Measurements from ENCODE around the gene IGDCC3. TPM values are rescaled to one million over a fixed set of nuclear protein-coding genes. Genes with fewer than 3 reads are reported as not detected.

IGDCC3 gene
- total RNA-seq, 1 experiment from 2014 or later: 53.5 TPM

DNA sequence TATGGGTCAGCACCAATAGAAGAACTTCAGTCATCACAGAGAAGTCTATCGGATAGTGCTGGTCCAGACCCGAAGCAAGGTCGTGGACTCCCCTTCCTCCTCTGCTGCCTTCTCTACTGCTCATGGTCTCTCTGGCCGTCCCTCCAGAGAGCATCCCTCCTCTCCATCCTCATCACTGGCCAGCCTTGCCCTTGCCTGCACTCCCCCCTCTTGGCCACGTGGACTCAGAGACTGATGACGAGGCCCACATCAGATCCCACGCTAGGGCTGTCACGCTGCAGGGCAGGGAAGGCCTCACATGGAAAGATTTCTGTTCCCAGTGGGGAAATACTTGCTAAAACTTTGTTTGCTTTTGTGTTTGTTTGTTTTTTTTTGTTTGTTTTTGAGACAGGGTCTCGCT, 35.3 kb downstream of the IGDCC3 start (continued):
- TF ChIP-seq, protein P1, sequence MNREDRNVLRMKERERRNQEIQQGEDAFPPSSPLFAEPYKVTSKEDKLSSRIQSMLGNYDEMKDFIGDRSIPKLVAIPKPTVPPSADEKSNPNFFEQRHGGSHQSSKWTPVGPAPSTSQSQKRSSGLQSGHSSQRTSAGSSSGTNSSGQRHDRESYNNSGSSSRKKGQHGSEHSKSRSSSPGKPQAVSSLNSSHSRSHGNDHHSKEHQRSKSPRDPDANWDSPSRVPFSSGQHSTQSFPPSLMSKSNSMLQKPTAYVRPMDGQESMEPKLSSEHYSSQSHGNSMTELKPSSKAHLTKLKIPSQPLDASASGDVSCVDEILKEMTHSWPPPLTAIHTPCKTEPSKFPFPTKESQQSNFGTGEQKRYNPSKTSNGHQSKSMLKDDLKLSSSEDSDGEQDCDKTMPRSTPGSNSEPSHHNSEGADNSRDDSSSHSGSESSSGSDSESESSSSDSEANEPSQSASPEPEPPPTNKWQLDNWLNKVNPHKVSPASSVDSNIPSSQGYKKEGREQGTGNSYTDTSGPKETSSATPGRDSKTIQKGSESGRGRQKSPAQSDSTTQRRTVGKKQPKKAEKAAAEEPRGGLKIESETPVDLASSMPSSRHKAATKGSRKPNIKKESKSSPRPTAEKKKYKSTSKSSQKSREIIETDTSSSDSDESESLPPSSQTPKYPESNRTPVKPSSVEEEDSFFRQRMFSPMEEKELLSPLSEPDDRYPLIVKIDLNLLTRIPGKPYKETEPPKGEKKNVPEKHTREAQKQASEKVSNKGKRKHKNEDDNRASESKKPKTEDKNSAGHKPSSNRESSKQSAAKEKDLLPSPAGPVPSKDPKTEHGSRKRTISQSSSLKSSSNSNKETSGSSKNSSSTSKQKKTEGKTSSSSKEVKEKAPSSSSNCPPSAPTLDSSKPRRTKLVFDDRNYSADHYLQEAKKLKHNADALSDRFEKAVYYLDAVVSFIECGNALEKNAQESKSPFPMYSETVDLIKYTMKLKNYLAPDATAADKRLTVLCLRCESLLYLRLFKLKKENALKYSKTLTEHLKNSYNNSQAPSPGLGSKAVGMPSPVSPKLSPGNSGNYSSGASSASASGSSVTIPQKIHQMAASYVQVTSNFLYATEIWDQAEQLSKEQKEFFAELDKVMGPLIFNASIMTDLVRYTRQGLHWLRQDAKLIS (CRISPR knock-in tag; IDR thresholded peaks at IDR 0.05; ENCODE audit: borderline replicate concordance): no peak
- no peak for TF ChIP-seq CREM (CRISPR knock-in tag; IDR thresholded peaks at IDR 0.05)
- no peak for TF ChIP-seq TCF7 (CRISPR knock-in tag; IDR thresholded peaks at IDR 0.05; ENCODE audit: low read depth)
- no peak for TF ChIP-seq CREB1 (CRISPR knock-in tag; IDR thresholded peaks at IDR 0.05)
- TF ChIP-seq ESRRA (CRISPR knock-in tag; IDR thresholded peaks at IDR 0.05; ENCODE audit: borderline replicate concordance): no peak
- no peak for TF ChIP-seq ZNF121 (CRISPR knock-in tag; IDR thresholded peaks at IDR 0.05)
- TF ChIP-seq RORB (CRISPR knock-in tag; IDR thresholded peaks at IDR 0.05): no peak
- TF ChIP-seq, protein P2, sequence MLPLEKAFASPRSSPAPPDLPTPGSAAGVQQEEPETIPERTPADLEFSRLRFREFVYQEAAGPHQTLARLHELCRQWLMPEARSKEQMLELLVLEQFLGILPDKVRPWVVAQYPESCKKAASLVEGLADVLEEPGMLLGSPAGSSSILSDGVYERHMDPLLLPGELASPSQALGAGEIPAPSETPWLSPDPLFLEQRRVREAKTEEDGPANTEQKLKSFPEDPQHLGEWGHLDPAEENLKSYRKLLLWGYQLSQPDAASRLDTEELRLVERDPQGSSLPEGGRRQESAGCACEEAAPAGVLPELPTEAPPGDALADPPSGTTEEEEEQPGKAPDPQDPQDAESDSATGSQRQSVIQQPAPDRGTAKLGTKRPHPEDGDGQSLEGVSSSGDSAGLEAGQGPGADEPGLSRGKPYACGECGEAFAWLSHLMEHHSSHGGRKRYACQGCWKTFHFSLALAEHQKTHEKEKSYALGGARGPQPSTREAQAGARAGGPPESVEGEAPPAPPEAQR (CRISPR knock-in tag; IDR thresholded peaks at IDR 0.05): no peak

DNA sequence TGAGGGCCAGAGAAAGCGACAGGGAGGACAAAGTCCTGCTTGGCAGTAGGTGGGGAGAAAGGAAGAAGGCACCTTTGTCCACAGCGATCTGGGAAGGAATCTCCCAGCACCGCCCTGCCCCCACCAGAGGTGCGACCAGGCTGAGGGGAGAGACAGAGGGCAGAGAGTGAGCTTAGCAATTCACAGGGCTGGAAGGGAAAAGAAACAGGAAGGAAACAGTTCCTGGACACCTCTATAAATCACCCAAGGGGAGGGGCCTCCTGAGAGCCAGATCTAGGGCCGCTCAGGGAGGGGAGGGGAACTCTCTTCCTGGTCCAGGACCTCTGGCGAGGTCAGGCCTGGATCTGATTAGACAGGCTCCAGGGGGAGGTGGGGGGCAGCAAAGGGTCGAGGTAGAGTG, 37.9 kb downstream of the IGDCC3 start:
- TF ChIP-seq, protein P2 (CRISPR knock-in tag; IDR thresholded peaks at IDR 0.05): no peak
- no peak for TF ChIP-seq TCF7 (CRISPR knock-in tag; IDR thresholded peaks at IDR 0.05; ENCODE audit: low read depth)
- TF ChIP-seq, protein P1 (CRISPR knock-in tag; IDR thresholded peaks at IDR 0.05; ENCODE audit: borderline replicate concordance): no peak
- no peak for TF ChIP-seq IRF2 (CRISPR knock-in tag; IDR thresholded peaks at IDR 0.05; ENCODE audit: borderline replicate concordance, low read depth)
- no peak for TF ChIP-seq ZNF121 (CRISPR knock-in tag; IDR thresholded peaks at IDR 0.05)
- no peak for TF ChIP-seq ZNF671 (CRISPR knock-in tag; IDR thresholded peaks at IDR 0.05)
- TF ChIP-seq NFE2L1 (CRISPR knock-in tag; IDR thresholded peaks at IDR 0.05): no peak
- no peak for TF ChIP-seq MXD4 (CRISPR knock-in tag; IDR thresholded peaks at IDR 0.05; ENCODE audit: borderline replicate concordance)
- Mint-ChIP-seq H3K9me3 (no peaks in the 10 kb centered on the region), H3K4me3 (no peak overlapping the region), H3K4me1 (peaks cover 57% of the 10 kb centered on the region), H3K36me3 (no peaks in the 10 kb centered on the region), H3K27ac (peak overlapping the region; percentile 48), H3K27me3 (ENCODE audit: low read depth) (no peaks in the 10 kb centered on the region)
- DNase-seq (ENCODE audit: low spot score): no peak
- ChIA-PET POLR2A (interaction anchor here (1.0 kb wide), 1 partner anchor 32 kb away, joined by 3 read pairs; no protein-coding TSS in a partner anchor), CTCF (interaction anchor here (0.6 to 9.4 kb wide), 5 partner anchors 10 to 105 kb away, joined by 3 to 64 read pairs (median 4); no protein-coding TSS in a partner anchor)
- peak; percentile 41 for ATAC-seq

DNA sequence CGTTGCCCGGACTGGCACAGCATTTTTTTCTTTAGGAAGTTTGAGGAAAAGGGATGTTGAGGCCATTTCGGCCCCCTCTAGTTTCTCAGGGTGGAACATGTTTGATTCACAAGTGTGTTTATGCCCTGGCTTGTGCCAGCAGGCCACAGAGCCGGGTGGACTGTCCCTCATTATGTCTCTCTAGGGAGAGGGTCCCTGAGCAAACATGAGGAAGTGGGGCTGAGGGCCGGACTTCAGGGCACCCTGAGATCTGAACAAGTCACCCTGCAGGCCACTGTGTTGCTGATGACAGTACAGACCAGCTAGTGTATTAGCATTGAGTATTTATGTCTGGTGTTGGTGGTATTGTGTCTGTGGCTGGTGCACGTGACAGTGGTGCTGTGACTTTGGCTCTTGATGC, 38.4 kb downstream of the IGDCC3 start:
- POLR2A ChIA-PET: no interaction called here
- Mint-ChIP-seq H3K4me1 (peaks cover 61% of the 10 kb centered on the region), H3K9me3 (no peaks in the 10 kb centered on the region), H3K27ac (peak overlapping the region; percentile 48), H3K4me3 (no peak overlapping the region), H3K36me3 (no peaks in the 10 kb centered on the region), H3K27me3 (ENCODE audit: low read depth) (no peaks in the 10 kb centered on the region)
- ATAC-seq (no peak), DNase-seq (ENCODE audit: low spot score) (no peak)
- CTCF ChIA-PET: interaction anchor here (0.6 to 9.4 kb wide), 7 partner anchors 9 to 106 kb away, joined by 3 to 64 read pairs (median 4); no protein-coding TSS in a partner anchor
- TF ChIP-seq, protein P2 (CRISPR knock-in tag; IDR thresholded peaks at IDR 0.05): no peak
- TF ChIP-seq, protein P3, sequence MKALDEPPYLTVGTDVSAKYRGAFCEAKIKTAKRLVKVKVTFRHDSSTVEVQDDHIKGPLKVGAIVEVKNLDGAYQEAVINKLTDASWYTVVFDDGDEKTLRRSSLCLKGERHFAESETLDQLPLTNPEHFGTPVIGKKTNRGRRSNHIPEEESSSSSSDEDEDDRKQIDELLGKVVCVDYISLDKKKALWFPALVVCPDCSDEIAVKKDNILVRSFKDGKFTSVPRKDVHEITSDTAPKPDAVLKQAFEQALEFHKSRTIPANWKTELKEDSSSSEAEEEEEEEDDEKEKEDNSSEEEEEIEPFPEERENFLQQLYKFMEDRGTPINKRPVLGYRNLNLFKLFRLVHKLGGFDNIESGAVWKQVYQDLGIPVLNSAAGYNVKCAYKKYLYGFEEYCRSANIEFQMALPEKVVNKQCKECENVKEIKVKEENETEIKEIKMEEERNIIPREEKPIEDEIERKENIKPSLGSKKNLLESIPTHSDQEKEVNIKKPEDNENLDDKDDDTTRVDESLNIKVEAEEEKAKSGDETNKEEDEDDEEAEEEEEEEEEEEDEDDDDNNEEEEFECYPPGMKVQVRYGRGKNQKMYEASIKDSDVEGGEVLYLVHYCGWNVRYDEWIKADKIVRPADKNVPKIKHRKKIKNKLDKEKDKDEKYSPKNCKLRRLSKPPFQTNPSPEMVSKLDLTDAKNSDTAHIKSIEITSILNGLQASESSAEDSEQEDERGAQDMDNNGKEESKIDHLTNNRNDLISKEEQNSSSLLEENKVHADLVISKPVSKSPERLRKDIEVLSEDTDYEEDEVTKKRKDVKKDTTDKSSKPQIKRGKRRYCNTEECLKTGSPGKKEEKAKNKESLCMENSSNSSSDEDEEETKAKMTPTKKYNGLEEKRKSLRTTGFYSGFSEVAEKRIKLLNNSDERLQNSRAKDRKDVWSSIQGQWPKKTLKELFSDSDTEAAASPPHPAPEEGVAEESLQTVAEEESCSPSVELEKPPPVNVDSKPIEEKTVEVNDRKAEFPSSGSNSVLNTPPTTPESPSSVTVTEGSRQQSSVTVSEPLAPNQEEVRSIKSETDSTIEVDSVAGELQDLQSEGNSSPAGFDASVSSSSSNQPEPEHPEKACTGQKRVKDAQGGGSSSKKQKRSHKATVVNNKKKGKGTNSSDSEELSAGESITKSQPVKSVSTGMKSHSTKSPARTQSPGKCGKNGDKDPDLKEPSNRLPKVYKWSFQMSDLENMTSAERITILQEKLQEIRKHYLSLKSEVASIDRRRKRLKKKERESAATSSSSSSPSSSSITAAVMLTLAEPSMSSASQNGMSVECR (CRISPR knock-in tag; IDR thresholded peaks at IDR 0.05; ENCODE audit: borderline replicate concordance): no peak
- TF ChIP-seq, protein P4, sequence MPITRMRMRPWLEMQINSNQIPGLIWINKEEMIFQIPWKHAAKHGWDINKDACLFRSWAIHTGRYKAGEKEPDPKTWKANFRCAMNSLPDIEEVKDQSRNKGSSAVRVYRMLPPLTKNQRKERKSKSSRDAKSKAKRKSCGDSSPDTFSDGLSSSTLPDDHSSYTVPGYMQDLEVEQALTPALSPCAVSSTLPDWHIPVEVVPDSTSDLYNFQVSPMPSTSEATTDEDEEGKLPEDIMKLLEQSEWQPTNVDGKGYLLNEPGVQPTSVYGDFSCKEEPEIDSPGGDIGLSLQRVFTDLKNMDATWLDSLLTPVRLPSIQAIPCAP (CRISPR knock-in tag; IDR thresholded peaks at IDR 0.05): no peak
